ENCODE measurements around the gene GAB3. TPM values are rescaled to one million over a fixed set of nuclear protein-coding genes. Genes with fewer than 3 reads are reported as not detected.

Gene GAB3
- 0.30 to 0.76 TPM (median 0.42 TPM) in 5 replicates for total RNA-seq (2022; extraction: Qiagen RNA extraction; ENCODE audit: low read depth)

GRCh38 chrX:154750301-154751202 is at the start of gene GAB3:
TSS of gene GAB3 (minus strand) at chrX:154751077. CDS start at chrX:154751025, 52 bp downstream.

GRCh38 chrX:154762537-154763296 is 11.8 kb upstream of the GAB3 start, which contains the start of gene DKC1:
TSS of gene DKC1 (plus strand) at chrX:154762864. CDS start at chrX:154762966, 102 bp downstream.

GRCh38 chrX:154653413-154653812 is 97.5 kb downstream of the GAB3 start, which contains the start of gene CTAG2:
TSS of gene CTAG2 (minus strand) at chrX:154653579. CDS start at chrX:154653515, 64 bp downstream.

Other genes with a start within 250 kb of the GAB3 start
- 37.8 to 47.0 TPM (median 42.4 TPM) in 5 replicates for gene FAM3A, start 234.8 kb downstream of the GAB3 start, total RNA-seq (2022; extraction: Qiagen RNA extraction; ENCODE audit: low read depth)
- gene G6PD, start 204.2 kb downstream of the GAB3 start, total RNA-seq (2022; extraction: Qiagen RNA extraction; ENCODE audit: low read depth): 1,297 to 1,681 TPM (median 1,624 TPM) in 5 replicates
- 33.0 to 45.1 TPM (median 42.9 TPM) in 5 replicates for gene IKBKG, start 203.5 kb downstream of the GAB3 start, total RNA-seq (2022; extraction: Qiagen RNA extraction; ENCODE audit: low read depth)
- gene CTAG1A, start 165.9 kb downstream of the GAB3 start, total RNA-seq (2022; extraction: Qiagen RNA extraction; ENCODE audit: low read depth): not detected in 5 replicates
- not detected in 5 replicates for gene CTAG1B, start 131.8 kb downstream of the GAB3 start, total RNA-seq (2022; extraction: Qiagen RNA extraction; ENCODE audit: low read depth)
- not detected in 5 replicates for gene CTAG2, start 97.5 kb downstream of the GAB3 start, total RNA-seq (2022; extraction: Qiagen RNA extraction; ENCODE audit: low read depth)
- gene DKC1, start 11.8 kb upstream of the GAB3 start, total RNA-seq (2022; extraction: Qiagen RNA extraction; ENCODE audit: low read depth): 166 to 215 TPM (median 177 TPM) in 5 replicates
- gene MPP1, start 54.4 kb upstream of the GAB3 start, total RNA-seq (2022; extraction: Qiagen RNA extraction; ENCODE audit: low read depth): 14.4 to 17.7 TPM (median 16.7 TPM) in 5 replicates
- gene SMIM9, start 83.6 kb upstream of the GAB3 start, total RNA-seq (2022; extraction: Qiagen RNA extraction; ENCODE audit: low read depth): not detected in 5 replicates
- 57.7 to 95.5 TPM (median 81.7 TPM) in 5 replicates for gene F8A1, start 135.3 kb upstream of the GAB3 start, total RNA-seq (2022; extraction: Qiagen RNA extraction; ENCODE audit: low read depth)

All from A549 treated with DMSO at 1 μM for 4 hours (cell line).